Natural killer cell (primary cell): Measurements from ENCODE around the gene PID1. TPM values are rescaled to one million over a fixed set of nuclear protein-coding genes. Genes with fewer than 3 reads are reported as not detected.

Experiments used
- ATAC-seq, 3 donors: fragments of 150-1000 bp in 2 of 3; fragments of 200-7000 bp in 1 of 3; cut with Tn5 transposase; 1 replicate in 1 of 3; 2 replicates in 2 of 3; pipeline ENCODE4 v1.10.0; 2021; ENCODE audit warnings: mild to moderate bottlenecking in 2 of 3, moderate library complexity in 2 of 3
- DNase-seq, 2 donors: peaks; one replicate each; pipeline versions ENCODE4 v3.0.0 to v3.0.0-alpha.2; 2013 to 2021; ENCODE audit warnings: mixed read lengths in 1 of 2
- H3K27ac ChIP-seq: one replicate; pipeline ENCODE4 v1.5.1; 2013; ENCODE audit warnings: mild to moderate bottlenecking, low read length
- H3K27me3 ChIP-seq: one replicate; pipeline ENCODE4 v1.6.1; 2013; ENCODE audit warnings: low read length; ENCODE audit not compliant: control insufficient read depth, insufficient read depth
- H3K36me3 ChIP-seq: one replicate; pipeline ENCODE4 v1.6.1; 2013; ENCODE audit warnings: low read length; ENCODE audit not compliant: control insufficient read depth, insufficient read depth
- H3K4me1 ChIP-seq: one replicate; pipeline ENCODE4 v1.6.1; 2013; ENCODE audit warnings: low read length; ENCODE audit not compliant: control insufficient read depth, insufficient read depth
- H3K4me3 ChIP-seq: one replicate; pipeline ENCODE4 v1.5.1; 2013; ENCODE audit warnings: low read length
- H3K9me3 ChIP-seq: one replicate; pipeline ENCODE4 v1.6.1; 2013; ENCODE audit warnings: low read length; ENCODE audit not compliant: control insufficient read depth, insufficient read depth
- H3K27ac Mint-ChIP-seq, 2 donors: one replicate each; pipeline ENCODE4 v1.8.0; 2022; ENCODE audit warnings: mild to moderate bottlenecking in 2 of 2, mixed read lengths in 2 of 2, moderate library complexity in 1 of 2
- H3K27me3 Mint-ChIP-seq, 2 donors: one replicate each; pipeline ENCODE4 v1.8.0; 2022; ENCODE audit warnings: low read depth in 2 of 2, mixed read lengths in 2 of 2
- H3K36me3 Mint-ChIP-seq: one replicate; pipeline ENCODE4 v1.8.0; 2022; ENCODE audit warnings: mixed read lengths
- H3K4me1 Mint-ChIP-seq, 2 donors: one replicate each; pipeline ENCODE4 v1.8.0; 2022; ENCODE audit warnings: mixed read lengths in 2 of 2
- H3K4me3 Mint-ChIP-seq: one replicate; pipeline ENCODE4 v1.8.0; 2022; ENCODE audit warnings: mild to moderate bottlenecking, moderate library complexity, mixed read lengths
- H3K9me3 Mint-ChIP-seq, 2 donors: one replicate each; pipeline ENCODE4 v1.8.0; 2022; ENCODE audit warnings: mixed read lengths in 2 of 2
- WGBS: methylation state at CpG from one replicate; pipeline ENCODE4 v1.1.7; 2013; ENCODE audit warnings: missing lambda C conversion rate; ENCODE audit not compliant: insufficient coverage; 5-methylcytosine and 5-hydroxymethylcytosine counted together
- intact Hi-C: fragments of 100-400 bp; cut with micrococcal nuclease; formaldehyde crosslinking; loops from one replicate; pipeline ENCODE4 v1.14.2; 2022
- total RNA-seq, 4 donors: library from RNA; stranded (reverse); fragments of 120-200 nt in 1 of 4; gene quantifications; one replicate each; pipeline versions ENCODE4 v1.2.3 to v1.2.4, GENCODE V29; 2013 to 2022
- TF ChIP-seq, protein P1 (sequence below): fragments of 200-600 bp; IDR thresholded peaks from one replicate; pipeline ENCODE4 v1.8.0; 2022; ENCODE audit warnings: antibody characterized with exemption

The PID1 gene
- total RNA-seq, 3 donors from 2014 or later (not counting 1 experiment from before 2014, with no cell fraction given): 0.56 to 3.0 (median 1.0) TPM

GRCh38 chr2:229269146-229269545, 1.9 kb downstream of the PID1 start:
- no peaks in the 10 kb centered on the region for H3K36me3 Mint-ChIP-seq
- no peak overlapping the region for H3K4me3 Mint-ChIP-seq
- H3K27ac ChIP-seq: no peak overlapping the region
- TF ChIP-seq, protein P1, sequence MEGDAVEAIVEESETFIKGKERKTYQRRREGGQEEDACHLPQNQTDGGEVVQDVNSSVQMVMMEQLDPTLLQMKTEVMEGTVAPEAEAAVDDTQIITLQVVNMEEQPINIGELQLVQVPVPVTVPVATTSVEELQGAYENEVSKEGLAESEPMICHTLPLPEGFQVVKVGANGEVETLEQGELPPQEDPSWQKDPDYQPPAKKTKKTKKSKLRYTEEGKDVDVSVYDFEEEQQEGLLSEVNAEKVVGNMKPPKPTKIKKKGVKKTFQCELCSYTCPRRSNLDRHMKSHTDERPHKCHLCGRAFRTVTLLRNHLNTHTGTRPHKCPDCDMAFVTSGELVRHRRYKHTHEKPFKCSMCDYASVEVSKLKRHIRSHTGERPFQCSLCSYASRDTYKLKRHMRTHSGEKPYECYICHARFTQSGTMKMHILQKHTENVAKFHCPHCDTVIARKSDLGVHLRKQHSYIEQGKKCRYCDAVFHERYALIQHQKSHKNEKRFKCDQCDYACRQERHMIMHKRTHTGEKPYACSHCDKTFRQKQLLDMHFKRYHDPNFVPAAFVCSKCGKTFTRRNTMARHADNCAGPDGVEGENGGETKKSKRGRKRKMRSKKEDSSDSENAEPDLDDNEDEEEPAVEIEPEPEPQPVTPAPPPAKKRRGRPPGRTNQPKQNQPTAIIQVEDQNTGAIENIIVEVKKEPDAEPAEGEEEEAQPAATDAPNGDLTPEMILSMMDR: no peak
- H3K4me3 ChIP-seq: no peak overlapping the region
- H3K9me3 ChIP-seq: no peaks in the 10 kb centered on the region
- WGBS: 85% methylated on average over 7 of the region's 8 CpGs
- H3K4me1 Mint-ChIP-seq: no peaks in the 10 kb centered on the region
- H3K36me3 ChIP-seq: no peaks in the 10 kb centered on the region
- H3K27me3 ChIP-seq: peaks cover 3% of the 10 kb centered on the region
- ATAC-seq (no peak), DNase-seq (no peak)
- intact Hi-C loops: no loop called here
- H3K27me3 Mint-ChIP-seq: peaks cover 0 to 8% of the 10 kb centered on the region in 2 donors
- no peaks in the 10 kb centered on the region for H3K4me1 ChIP-seq
- peaks cover 1 to 4% of the 10 kb centered on the region in 2 donors for H3K9me3 Mint-ChIP-seq
- H3K27ac Mint-ChIP-seq: no peak overlapping the region

DNA sequence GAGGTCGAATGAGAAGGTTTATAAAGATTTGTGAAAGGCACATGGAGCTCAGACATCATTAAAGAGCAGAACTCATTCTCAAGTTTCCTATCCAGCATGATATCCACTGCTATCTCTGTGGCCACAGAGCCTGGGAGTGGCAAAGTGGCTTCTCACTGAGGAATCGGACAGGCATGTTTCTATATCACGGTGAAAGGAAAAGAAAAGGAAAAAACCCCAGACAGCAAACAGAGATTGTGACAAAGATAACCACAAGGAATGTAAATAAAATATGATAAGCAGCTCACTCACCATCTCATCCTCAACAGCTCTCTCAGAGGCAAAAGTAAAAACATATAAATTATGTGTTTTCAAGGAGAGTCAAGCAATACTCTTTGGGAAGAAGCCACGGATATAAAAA, 2.5 kb downstream of the PID1 start:
- Mint-ChIP-seq H3K4me3 (no peak overlapping the region), H3K4me1 (no peaks in the 10 kb centered on the region), H3K27ac (no peak overlapping the region), H3K27me3 (peaks cover 0 to 8% of the 10 kb centered on the region in 2 donors), H3K36me3 (no peaks in the 10 kb centered on the region), H3K9me3 (peaks cover 3 to 5% of the 10 kb centered on the region in 2 donors)
- H3K4me1 ChIP-seq: no peaks in the 10 kb centered on the region
- intact Hi-C loops: no loop called here
- H3K36me3 ChIP-seq: no peaks in the 10 kb centered on the region
- no peak overlapping the region for H3K4me3 ChIP-seq
- ATAC-seq (no peak), DNase-seq (no peak)
- H3K9me3 ChIP-seq: no peaks in the 10 kb centered on the region
- TF ChIP-seq, protein P1: no peak
- 85% methylated on average over 2 of the region's 4 CpGs for WGBS
- peaks cover 3% of the 10 kb centered on the region for H3K27me3 ChIP-seq
- no peak overlapping the region for H3K27ac ChIP-seq

- Mint-ChIP-seq H3K4me3 (no peak overlapping the region), H3K36me3 (no peaks in the 10 kb centered on the region), H3K4me1 (no peaks in the 10 kb centered on the region), H3K9me3 (peaks cover 3 to 5% of the 10 kb centered on the region in 2 donors), H3K27me3 (peaks cover 0 to 5% of the 10 kb centered on the region in 2 donors), H3K27ac (no peak overlapping the region)
- Histone ChIP-seq H3K4me1 (no peaks in the 10 kb centered on the region), H3K4me3 (no peak overlapping the region), H3K27me3 (no peaks in the 10 kb centered on the region), H3K36me3 (no peaks in the 10 kb centered on the region), H3K27ac (no peak overlapping the region), H3K9me3 (no peaks in the 10 kb centered on the region)
- DNase-seq: no peak
- 0% methylated on average over 1 of the region's 1 CpG for WGBS
- no peak for ATAC-seq
- TF ChIP-seq, protein P1: no peak
- intact Hi-C loops: no loop called here
These were observed 4.0 kb downstream of the PID1 start for GRCh38 chr2:229267080-229267479.

- H3K4me3 Mint-ChIP-seq: no peak overlapping the region
- TF ChIP-seq, protein P1: no peak
- no peaks in the 10 kb centered on the region for H3K36me3 Mint-ChIP-seq
- H3K27ac Mint-ChIP-seq: no peak overlapping the region
- WGBS: 83% methylated on average over 3 of the region's 4 CpGs
- H3K27me3 ChIP-seq: no peaks in the 10 kb centered on the region
- no peak overlapping the region for H3K27ac ChIP-seq
- H3K4me3 ChIP-seq: no peak overlapping the region
- intact Hi-C loops: no loop called here
- ATAC-seq (no peak), DNase-seq (no peak)
- H3K27me3 Mint-ChIP-seq: peaks cover 0 to 2% of the 10 kb centered on the region in 2 donors
- H3K4me1 ChIP-seq: no peaks in the 10 kb centered on the region
- peaks cover 3 to 5% of the 10 kb centered on the region in 2 donors for H3K9me3 Mint-ChIP-seq
- H3K9me3 ChIP-seq: no peaks in the 10 kb centered on the region
- no peaks in the 10 kb centered on the region for H3K36me3 ChIP-seq
- no peaks in the 10 kb centered on the region for H3K4me1 Mint-ChIP-seq
These were observed 5.4 kb downstream of the PID1 start for GRCh38 chr2:229265727-229266126.
